Effector CD8-positive, alpha-beta T cell (primary cell): Measurements from ENCODE around the gene PTH2R.
"Not testable (repeated sequence)": the region's sequence is repeated elsewhere in the genome, so short reads cannot be mapped to it uniquely, and the experiment has no call there.

Experiments
- DNase-seq: peaks from one replicate; lab custom pipeline; 2025; lab: John Stamatoyannopoulos, UW

The PTH2R gene

DNA sequence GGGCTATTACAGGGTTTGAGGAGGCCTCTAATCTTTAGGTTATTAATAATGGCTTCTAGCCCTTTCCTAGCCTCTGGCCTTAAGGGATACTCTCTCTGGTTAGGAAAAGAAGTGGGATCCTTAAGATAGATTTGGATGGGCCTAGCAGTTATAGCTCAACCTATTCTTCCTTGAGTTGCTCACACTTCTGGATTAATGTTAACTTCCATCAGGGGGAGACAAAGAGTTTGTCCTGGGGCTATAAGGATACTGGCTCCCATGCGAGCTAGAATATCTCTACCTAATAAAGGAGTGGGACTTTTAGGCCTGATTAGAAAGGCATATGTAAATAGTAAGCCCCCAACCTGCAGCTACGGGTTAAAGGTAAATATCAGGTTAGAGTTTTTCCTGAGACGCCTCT, 14.3 kb upstream of the PTH2R start:
- no peak for DNase-seq

- not testable (repeated sequence) for DNase-seq
Measured at GRCh38 chr2:208396796-208397195, 9.8 kb upstream of the PTH2R start.

DNA sequence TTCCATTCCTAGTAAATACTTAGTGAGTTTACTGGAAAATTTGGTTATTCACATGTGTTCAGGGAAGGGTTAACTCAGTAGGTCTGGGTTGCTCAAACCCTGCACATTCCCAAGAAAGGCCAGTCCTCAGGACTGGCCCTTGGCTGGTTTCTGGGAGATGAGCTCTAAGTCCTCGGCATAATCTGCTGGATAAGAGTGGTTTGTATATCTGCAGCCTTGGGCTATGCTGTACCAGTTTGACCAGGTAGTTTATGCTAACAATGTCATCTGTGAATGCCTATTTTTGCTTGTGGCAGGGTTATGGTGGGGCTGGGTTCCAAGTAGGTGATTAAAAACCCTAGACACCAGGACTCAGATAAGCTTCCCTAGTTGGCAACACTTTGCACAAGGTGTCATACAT, 7.4 kb upstream of the PTH2R start:
- no peak for DNase-seq

- DNase-seq, result no peak
Measured at GRCh38 chr2:208407667-208408066, 1.1 kb downstream of the PTH2R start.

DNA sequence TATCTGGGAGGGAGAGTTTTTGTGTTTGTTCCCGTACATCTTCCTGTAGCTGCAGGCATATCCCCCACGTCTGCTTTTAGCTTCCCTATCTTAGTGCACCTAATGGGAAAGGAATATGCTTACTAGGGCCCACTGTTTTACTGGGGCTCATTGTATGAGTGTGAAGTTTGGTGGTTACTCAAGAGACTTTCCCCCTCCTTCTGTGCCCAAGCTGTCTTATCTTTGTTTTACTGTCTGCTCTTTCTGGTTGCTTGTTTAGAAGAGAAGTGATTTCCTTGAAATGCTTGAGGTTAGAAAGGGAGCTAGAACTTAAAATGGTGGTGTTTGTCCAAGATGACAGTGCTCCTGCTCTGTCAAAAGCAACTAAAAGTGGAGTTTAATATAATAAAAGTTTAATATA, 7.3 kb downstream of the PTH2R start:
- no peak for DNase-seq

DNA sequence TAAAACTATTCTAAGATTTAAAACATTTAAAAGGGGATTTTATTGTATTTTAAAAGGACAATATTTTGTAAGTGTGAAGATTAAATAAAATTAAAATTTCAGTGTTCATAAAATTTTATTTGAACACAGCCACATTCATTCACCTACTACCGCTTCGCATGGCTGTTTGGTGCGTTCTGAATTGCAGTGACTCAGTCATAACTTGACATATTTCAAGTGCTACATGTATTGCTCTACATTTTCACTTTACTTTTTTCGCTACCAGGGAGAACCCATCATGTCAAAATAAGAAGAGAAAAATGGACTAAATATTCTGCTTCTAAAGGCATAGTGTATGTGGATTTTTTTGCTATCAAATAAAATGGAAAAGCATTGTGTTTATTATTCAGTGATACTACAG, 8.7 kb downstream of the PTH2R start:
- no peak for DNase-seq

- DNase-seq, result no peak
Measured at GRCh38 chr2:208415897-208416296, 9.3 kb downstream of the PTH2R start.

GRCh38 chr2:208426412-208427045, 19.9 kb downstream of the PTH2R start:
- DNase-seq, result no peak

GRCh38 chr2:208437755-208438154, 31.2 kb downstream of the PTH2R start:
- DNase-seq, result no peak

DNA sequence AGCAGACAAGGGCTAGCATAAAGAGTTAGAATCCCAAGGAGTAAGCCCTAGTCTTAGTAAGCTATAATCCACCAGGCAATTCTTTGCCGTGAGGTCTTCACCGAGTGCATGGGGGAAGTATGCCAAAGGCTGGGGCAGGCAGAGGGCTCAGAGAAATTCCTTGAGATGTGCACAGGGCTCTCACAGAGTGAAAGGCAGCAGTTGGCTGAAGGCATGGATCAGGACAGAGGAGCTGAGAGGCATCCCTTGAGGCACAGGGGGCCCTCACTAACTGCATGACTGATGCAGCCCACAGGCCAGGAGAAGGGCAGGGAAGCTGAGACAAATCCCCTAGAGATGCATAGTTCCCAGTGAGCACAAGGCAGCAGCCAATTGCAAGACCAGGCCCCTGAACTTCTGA, 34.1 kb downstream of the PTH2R start:
- no peak for DNase-seq

DNA sequence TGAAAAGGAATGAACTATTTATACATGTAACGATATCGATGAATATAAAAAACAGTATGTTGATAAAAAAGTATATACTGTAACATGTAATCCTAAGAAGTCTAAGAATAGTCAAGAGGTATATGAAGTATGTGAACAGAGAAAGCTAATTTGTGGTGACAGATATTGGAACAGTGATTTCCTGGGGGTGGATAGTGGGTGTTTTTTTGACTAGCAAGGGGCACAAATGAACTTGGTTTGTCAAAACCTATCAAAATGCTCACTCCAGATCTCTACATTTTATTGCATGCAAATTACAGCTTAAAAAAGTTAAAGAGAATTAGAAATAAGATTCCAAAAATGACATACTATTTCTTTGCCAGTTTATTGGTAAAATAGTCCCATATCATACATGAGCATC, 35.4 kb downstream of the PTH2R start:
- no peak for DNase-seq

GRCh38 chr2:208447447-208447846, 40.9 kb downstream of the PTH2R start:
- DNase-seq, result not testable (repeated sequence)

GRCh38 chr2:208451061-208451460, 44.5 kb downstream of the PTH2R start:
- DNase-seq, result no peak

GRCh38 chr2:208454861-208455260, 48.3 kb downstream of the PTH2R start:
- DNase-seq, result no peak

GRCh38 chr2:208463721-208464120, 57.1 kb downstream of the PTH2R start:
- DNase-seq, result no peak

- no peak for DNase-seq
Measured at GRCh38 chr2:208464205-208464604, 57.6 kb downstream of the PTH2R start.

DNA sequence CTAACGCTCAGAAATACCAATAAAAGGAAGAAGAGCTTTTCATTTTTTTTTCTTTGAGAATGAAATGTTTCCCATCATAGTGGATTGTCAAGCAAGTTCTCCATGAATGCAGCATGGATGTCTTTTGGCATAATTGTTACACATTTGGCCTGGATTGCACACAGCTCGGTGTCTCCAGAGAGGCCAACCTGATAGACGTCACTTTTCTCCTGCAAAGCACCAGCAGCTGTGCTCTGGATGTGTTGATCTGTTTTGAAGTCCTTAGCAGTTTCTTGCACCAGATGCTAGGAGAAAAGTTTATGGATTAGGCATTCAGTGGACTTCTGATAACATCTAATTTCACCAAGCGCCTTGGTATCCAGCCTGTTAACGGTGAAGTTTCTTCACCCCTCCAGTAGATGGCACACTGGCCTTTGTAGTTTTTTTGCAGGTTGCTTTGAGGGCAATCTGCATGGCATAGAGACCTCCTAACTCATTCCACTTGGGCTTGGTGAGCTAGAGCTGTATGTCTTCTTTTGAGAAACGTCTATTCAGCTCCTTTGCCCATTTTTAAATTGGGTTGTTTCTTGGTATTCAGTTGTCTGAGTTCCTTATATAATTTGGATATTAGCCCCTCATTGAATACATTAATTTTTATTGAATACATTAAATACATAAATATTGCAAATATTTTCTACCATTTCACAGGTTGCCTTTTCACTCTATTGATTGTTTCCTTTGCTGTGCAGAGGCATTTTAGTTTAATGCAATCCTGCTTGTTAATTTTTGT, 59.7 kb downstream of the PTH2R start:
- no peak for DNase-seq

GRCh38 chr2:208466920-208467298, 60.3 kb downstream of the PTH2R start:
- DNase-seq, result no peak

DNA sequence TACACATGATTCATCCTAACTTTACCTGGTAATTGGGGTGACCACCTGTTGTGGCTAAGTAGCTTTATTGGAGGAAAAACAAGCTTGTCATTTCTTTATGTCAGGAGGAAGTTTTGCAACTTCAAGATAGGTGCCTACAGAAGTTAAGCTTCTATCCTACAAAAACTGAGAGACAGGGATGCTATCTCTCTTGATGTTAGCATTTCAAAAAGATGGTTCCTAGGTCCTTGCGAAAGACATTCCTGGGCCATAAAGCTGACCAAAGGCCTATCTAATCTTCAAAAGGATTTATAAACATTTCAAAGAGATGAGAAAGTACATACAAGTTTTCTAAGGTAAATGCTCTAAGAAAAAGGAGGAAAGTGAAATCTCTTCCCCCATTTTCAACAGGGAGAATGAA, 61.0 kb downstream of the PTH2R start:
- DNase-seq, result no peak

GRCh38 chr2:208477741-208478140, 71.1 kb downstream of the PTH2R start:
- DNase-seq, result no peak

DNA sequence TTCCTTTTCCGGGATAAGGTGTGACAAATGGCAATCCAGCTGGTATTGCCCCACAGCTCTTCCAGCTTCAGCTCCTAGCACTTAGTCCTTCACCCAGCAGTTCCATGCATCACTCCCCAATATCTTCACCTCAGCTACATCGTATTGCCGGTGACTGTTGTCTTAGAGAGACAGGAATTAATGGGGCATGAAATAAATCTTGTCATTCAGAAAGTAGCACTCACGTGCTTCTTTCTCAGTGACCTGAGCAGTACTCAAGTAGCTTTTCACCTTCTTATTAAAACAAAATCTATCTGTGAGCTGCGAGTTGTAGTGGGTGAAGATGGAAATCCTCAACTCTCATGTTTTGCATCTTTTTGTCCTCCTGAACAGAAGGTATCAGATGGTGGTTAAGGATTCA, 72.8 kb downstream of the PTH2R start:
- DNase-seq, result no peak

DNA sequence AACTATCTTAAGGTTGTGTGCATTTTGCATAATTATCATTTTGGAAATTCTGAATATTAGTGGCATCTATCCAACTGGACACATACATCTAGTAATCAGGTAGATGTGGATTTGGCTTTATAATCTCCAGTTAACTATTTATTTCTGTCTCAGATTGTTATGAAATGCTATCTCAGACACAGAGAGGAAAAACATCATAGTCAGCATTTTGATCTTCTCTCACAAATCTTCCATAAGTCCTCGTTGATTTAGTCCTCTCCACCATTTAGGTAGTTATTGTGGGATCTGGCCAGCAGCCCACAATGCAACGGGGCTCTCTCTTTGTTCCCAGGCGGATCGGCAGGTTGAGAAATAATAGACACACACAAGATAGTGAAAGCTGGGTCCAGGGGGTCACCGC, 75.4 kb downstream of the PTH2R start:
- DNase-seq, result not testable (repeated sequence)

DNA sequence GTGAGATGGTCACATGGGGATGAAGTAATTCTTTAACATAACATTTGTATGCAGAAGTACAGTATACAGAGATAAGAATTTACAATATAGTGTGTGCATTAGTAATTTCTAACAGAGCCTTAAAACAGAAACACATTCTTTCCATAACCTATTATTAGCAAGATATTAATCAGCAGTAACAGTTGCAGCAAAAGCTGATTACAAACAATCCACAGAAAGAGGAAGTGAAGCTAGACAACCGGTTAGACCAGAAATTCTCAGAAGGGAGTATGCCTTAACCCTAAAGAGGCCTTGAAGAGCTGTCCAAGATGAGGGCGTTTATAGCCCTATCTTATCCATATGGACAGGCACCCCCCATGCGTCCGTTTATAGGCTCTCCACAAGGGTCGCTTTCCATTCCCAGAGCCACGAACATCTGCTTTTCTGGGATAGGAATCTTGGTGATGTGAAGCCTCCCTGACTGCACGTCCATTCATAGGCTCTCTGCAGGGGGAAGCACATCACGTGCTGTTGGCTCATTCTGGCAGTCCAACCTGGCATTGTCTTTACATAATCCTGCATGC, 75.9 kb downstream of the PTH2R start:
- not testable (repeated sequence) for DNase-seq
